Measurements from ENCODE around the gene ARHGEF17. TPM values are rescaled to one million over a fixed set of nuclear protein-coding genes. Genes with fewer than 3 reads are reported as not detected.
A peak's percentile ranks its signal among the peaks of the same experiment; 100 is the strongest.

Gene ARHGEF17
- total and polyA plus RNA-seq, 5 donors from 2014 or later: 0.47 TPM; not detected in 4

GRCh38 chr11:73322382-73323306 lies 14.6 kb downstream of the ARHGEF17 start:
- Mint-ChIP-seq H3K9me3 (no peaks in the 10 kb centered on the region), H3K4me1 (peaks cover 0 to 6% (median 1%) of the 10 kb centered on the region in 4 donors), H3K27me3 (peaks cover 5% of the 10 kb centered on the region), H3K4me3 (no peak overlapping the region), H3K27ac (peak overlapping the region in 2 of 3 donors; percentile 55 to 69), H3K36me3 (no peaks in the 10 kb centered on the region)
- no peaks in the 10 kb centered on the region for H3K4me1 ChIP-seq (ENCODE audit: control insufficient read depth, insufficient read depth, low read length, poor library complexity, severe bottlenecking)
- DNase-seq (no peak), ATAC-seq (ENCODE audit: low read depth in 2 of 2) (no peak)
- no peak overlapping the region for H3K4me3 ChIP-seq (ENCODE audit: low read depth, low read length)
- H3K36me3 ChIP-seq (ENCODE audit: control insufficient read depth, insufficient read depth, low read length): no peaks in the 10 kb centered on the region
- no peaks in the 10 kb centered on the region for H3K9me3 ChIP-seq (ENCODE audit: control insufficient read depth in 2 of 2, low read length in 2 of 2)
- H3K27me3 ChIP-seq (ENCODE audit: control insufficient read depth, insufficient read depth, low read length): no peaks in the 10 kb centered on the region
- H3K27ac ChIP-seq (ENCODE audit: insufficient read depth, low read length, poor library complexity, severe bottlenecking): no peak overlapping the region

- no peaks in the 10 kb centered on the region for H3K4me1 ChIP-seq (ENCODE audit: control insufficient read depth, insufficient read depth, low read length, poor library complexity, severe bottlenecking)
- ATAC-seq (ENCODE audit: low read depth in 2 of 2) (no peak), DNase-seq (no peak)
- H3K36me3 Mint-ChIP-seq: no peaks in the 10 kb centered on the region
- H3K4me1 Mint-ChIP-seq: peaks cover 0 to 6% (median 1%) of the 10 kb centered on the region in 4 donors
- no peaks in the 10 kb centered on the region for H3K9me3 ChIP-seq (ENCODE audit: control insufficient read depth in 2 of 2, low read length in 2 of 2)
- no peak overlapping the region for H3K4me3 ChIP-seq (ENCODE audit: low read depth, low read length)
- H3K4me3 Mint-ChIP-seq: no peak overlapping the region
- H3K27me3 ChIP-seq (ENCODE audit: control insufficient read depth, insufficient read depth, low read length): no peaks in the 10 kb centered on the region
- H3K27me3 Mint-ChIP-seq: peaks cover 5% of the 10 kb centered on the region
- H3K36me3 ChIP-seq (ENCODE audit: control insufficient read depth, insufficient read depth, low read length): no peaks in the 10 kb centered on the region
- H3K27ac Mint-ChIP-seq: no peak overlapping the region
- H3K9me3 Mint-ChIP-seq: peaks cover 0 to 2% (median 0%) of the 10 kb centered on the region in 7 donors
- H3K27ac ChIP-seq (ENCODE audit: insufficient read depth, low read length, poor library complexity, severe bottlenecking): no peak overlapping the region
These were observed 15.4 kb downstream of the ARHGEF17 start for GRCh38 chr11:73323464-73323863.

- H3K36me3 Mint-ChIP-seq: no peaks in the 10 kb centered on the region
- peaks cover 0 to 2% (median 0%) of the 10 kb centered on the region in 7 donors for H3K9me3 Mint-ChIP-seq
- ATAC-seq (ENCODE audit: low read depth in 2 of 2) (no peak), DNase-seq (no peak)
- no peak overlapping the region for H3K4me3 ChIP-seq (ENCODE audit: low read depth, low read length)
- no peaks in the 10 kb centered on the region for H3K27me3 ChIP-seq (ENCODE audit: control insufficient read depth, insufficient read depth, low read length)
- peaks cover 5% of the 10 kb centered on the region for H3K27me3 Mint-ChIP-seq
- H3K27ac ChIP-seq (ENCODE audit: insufficient read depth, low read length, poor library complexity, severe bottlenecking): no peak overlapping the region
- H3K4me3 Mint-ChIP-seq: no peak overlapping the region
- no peaks in the 10 kb centered on the region for H3K9me3 ChIP-seq (ENCODE audit: control insufficient read depth in 2 of 2, low read length in 2 of 2)
- H3K4me1 ChIP-seq (ENCODE audit: control insufficient read depth, insufficient read depth, low read length, poor library complexity, severe bottlenecking): no peaks in the 10 kb centered on the region
- no peaks in the 10 kb centered on the region for H3K36me3 ChIP-seq (ENCODE audit: control insufficient read depth, insufficient read depth, low read length)
- H3K27ac Mint-ChIP-seq: peak overlapping the region in 1 of 3 donors; percentile 48
- peaks cover 0 to 6% (median 1%) of the 10 kb centered on the region in 4 donors for H3K4me1 Mint-ChIP-seq
These were observed 16.0 kb downstream of the ARHGEF17 start for GRCh38 chr11:73324116-73324515.

- peaks cover 5% of the 10 kb centered on the region for H3K27me3 Mint-ChIP-seq
- H3K4me3 ChIP-seq (ENCODE audit: low read depth, low read length): no peak overlapping the region
- H3K9me3 Mint-ChIP-seq: peaks cover 0 to 2% (median 0%) of the 10 kb centered on the region in 7 donors
- no peaks in the 10 kb centered on the region for H3K9me3 ChIP-seq (ENCODE audit: control insufficient read depth in 2 of 2, low read length in 2 of 2)
- H3K27ac Mint-ChIP-seq: no peak overlapping the region
- peaks cover 0 to 6% (median 1%) of the 10 kb centered on the region in 4 donors for H3K4me1 Mint-ChIP-seq
- no peak overlapping the region for H3K27ac ChIP-seq (ENCODE audit: insufficient read depth, low read length, poor library complexity, severe bottlenecking)
- H3K4me1 ChIP-seq (ENCODE audit: control insufficient read depth, insufficient read depth, low read length, poor library complexity, severe bottlenecking): no peaks in the 10 kb centered on the region
- DNase-seq (no peak), ATAC-seq (ENCODE audit: low read depth in 2 of 2) (no peak)
- H3K4me3 Mint-ChIP-seq: no peak overlapping the region
- no peaks in the 10 kb centered on the region for H3K27me3 ChIP-seq (ENCODE audit: control insufficient read depth, insufficient read depth, low read length)
- H3K36me3 Mint-ChIP-seq: no peaks in the 10 kb centered on the region
- no peaks in the 10 kb centered on the region for H3K36me3 ChIP-seq (ENCODE audit: control insufficient read depth, insufficient read depth, low read length)
These were observed 16.6 kb downstream of the ARHGEF17 start for GRCh38 chr11:73324665-73325035.

GRCh38 chr11:73325036-73325981 lies 17.2 kb downstream of the ARHGEF17 start:
- H3K4me1 ChIP-seq (ENCODE audit: control insufficient read depth, insufficient read depth, low read length, poor library complexity, severe bottlenecking): no peaks in the 10 kb centered on the region
- H3K36me3 ChIP-seq (ENCODE audit: control insufficient read depth, insufficient read depth, low read length): no peaks in the 10 kb centered on the region
- Mint-ChIP-seq H3K36me3 (no peaks in the 10 kb centered on the region), H3K27me3 (peaks cover 5% of the 10 kb centered on the region), H3K4me3 (no peak overlapping the region), H3K27ac (peak overlapping the region in 1 of 3 donors; percentile 53), H3K4me1 (peaks cover 0 to 6% (median 1%) of the 10 kb centered on the region in 4 donors), H3K9me3 (peaks cover 0 to 2% (median 0%) of the 10 kb centered on the region in 7 donors)
- no peak for ATAC-seq (ENCODE audit: low read depth in 2 of 2)
- H3K4me3 ChIP-seq (ENCODE audit: low read depth, low read length): no peak overlapping the region
- no peak overlapping the region for H3K27ac ChIP-seq (ENCODE audit: insufficient read depth, low read length, poor library complexity, severe bottlenecking)
- no peak for DNase-seq
- no peaks in the 10 kb centered on the region for H3K27me3 ChIP-seq (ENCODE audit: control insufficient read depth, insufficient read depth, low read length)
- no peaks in the 10 kb centered on the region for H3K9me3 ChIP-seq (ENCODE audit: control insufficient read depth in 2 of 2, low read length in 2 of 2)

- DNase-seq (no peak), ATAC-seq (ENCODE audit: low read depth in 2 of 2) (peak; percentile 18 to 27)
- no peaks in the 10 kb centered on the region for H3K27me3 ChIP-seq (ENCODE audit: control insufficient read depth, insufficient read depth, low read length)
- no peak overlapping the region for H3K4me3 ChIP-seq (ENCODE audit: low read depth, low read length)
- no peaks in the 10 kb centered on the region for H3K9me3 ChIP-seq (ENCODE audit: control insufficient read depth in 2 of 2, low read length in 2 of 2)
- Mint-ChIP-seq H3K4me3 (no peak overlapping the region), H3K27me3 (no peaks in the 10 kb centered on the region), H3K27ac (no peak overlapping the region), H3K36me3 (no peaks in the 10 kb centered on the region), H3K9me3 (peaks cover 0 to 2% (median 0%) of the 10 kb centered on the region in 7 donors), H3K4me1 (peaks cover 0 to 2% (median 0%) of the 10 kb centered on the region in 4 donors)
- no peaks in the 10 kb centered on the region for H3K36me3 ChIP-seq (ENCODE audit: control insufficient read depth, insufficient read depth, low read length)
- no peak overlapping the region for H3K27ac ChIP-seq (ENCODE audit: insufficient read depth, low read length, poor library complexity, severe bottlenecking)
- H3K4me1 ChIP-seq (ENCODE audit: control insufficient read depth, insufficient read depth, low read length, poor library complexity, severe bottlenecking): no peaks in the 10 kb centered on the region
These were observed 19.1 kb downstream of the ARHGEF17 start for GRCh38 chr11:73326929-73327811.
